Ovary (tissue), 9 donors: Measurements from ENCODE around the gene TMA7B. TPM values are rescaled to one million over a fixed set of nuclear protein-coding genes. Genes with fewer than 3 reads are reported as not detected.

Experiments used
- DNase-seq, 5 donors: peaks; one replicate each; pipeline ENCODE4 v3.0.0-alpha.2; 2019 to 2020
- H3K27ac ChIP-seq, 2 donors: fragments of 200-600 bp; one replicate each; pipeline versions ENCODE4 v1.5.1 to v1.8.0; 2019 to 2022
- H3K27me3 ChIP-seq: fragments of 200-600 bp; one replicate; pipeline ENCODE4 v1.8.0; 2022
- H3K36me3 ChIP-seq: fragments of 200-600 bp; sonication (generic); one replicate; pipeline ENCODE4 v1.5.1; 2019
- H3K4me1 ChIP-seq: one replicate; pipeline ENCODE4 v1.8.1; 2013; ENCODE audit warnings: mild to moderate bottlenecking, moderate library complexity; ENCODE audit not compliant: insufficient read depth
- H3K4me3 ChIP-seq: fragments of 200-600 bp; sonication (generic); one replicate; pipeline ENCODE4 v1.5.1; 2017
- H3K9me3 ChIP-seq, 2 donors: fragments of 200-600 bp in 1 of 2; sonication (generic) in 1 of 2; one replicate each; pipeline versions ENCODE4 v1.5.1 to v1.8.1; 2013 to 2019; ENCODE audit warnings: mild to moderate bottlenecking in 1 of 2, moderate library complexity in 1 of 2
- EP300 ChIP-seq: sonication (generic); formaldehyde crosslinking; IDR thresholded peaks from one replicate; pipeline ENCODE4 v1.6.1; 2017; ENCODE audit warnings: antibody characterized with exemption
- POLR2A ChIP-seq: fragments of 450-650 bp; IDR thresholded peaks from one replicate; pipeline ENCODE4 v1.6.1; 2017; ENCODE audit warnings: antibody characterized with exemption, mild to moderate bottlenecking, moderate library complexity
- WGBS, 3 donors: extraction: QIAGEN DNeasy Blood & Tissue Kit in 1 of 3; methylation state at CpG; one replicate each; pipeline versions ENCODE4 v1.1.5 to v1.1.7; 2013 to 2017; 5-methylcytosine and 5-hydroxymethylcytosine counted together
- intact Hi-C, 4 donors: fragments of 100-400 bp; cut with DNase I; formaldehyde crosslinking; loops; one replicate each; pipeline versions ENCODE4 v1.11.0 to v1.15.1; 2022 to 2023
- polyA plus RNA-seq, 2 donors: library from polyadenylated mRNA; stranded (reverse); fragments of 200-250 nt in 1 of 2; fragments of 350-450 nt in 1 of 2; fragmentation: Illumina TruSeq in 1 of 2; extraction: RNeasy Lipid Tissue Mini Kit (QIAGEN cat#74804) in 1 of 2; gene quantifications; one replicate each; pipeline ENCODE4 v1.2.3, GENCODE V29; 2013 to 2014
- total RNA-seq, 7 donors: library from RNA; depleted of rRNA in 2 of 7; stranded (reverse); fragments of >200 nt in 2 of 7; fragmentation: NEBNext Ultra II Directional in 3 of 7; extraction: Animal tissue kit (Norgen Biotek cat#: 25700) in 3 of 7; gene quantifications; one replicate each; pipeline versions ENCODE4 v1.1.0 to v1.2.4, GENCODE V29; 2016 to 2023
- TF ChIP-seq, protein P1 (sequence below), 3 donors: fragments of 450-650 bp in 2 of 3; fragments of 200-600 bp in 1 of 3; IDR thresholded peaks; one replicate each; pipeline versions ENCODE4 v1.5.1 to v1.8.0; 2016 to 2022; ENCODE audit warnings: antibody characterized with exemption in 3 of 3, mild to moderate bottlenecking in 1 of 3
- donor health status: DM: no; HTN: no; CAD: no; lungs with moderate emphysema.
- donor health status: DM: no; HTN: no; CAD: no.
- donor health status: Bipolar disorder and iron deficiency.
- donor health status: DM: yes; HTN: yes; CAD: no.
- donor health status: DM: no; HTN: no; CAD: no.
- donor health status: DM: yes; HTN: yes; CAD: no.

TMA7B gene
- total and polyA plus RNA-seq, 9 donors = not detected

DNA sequence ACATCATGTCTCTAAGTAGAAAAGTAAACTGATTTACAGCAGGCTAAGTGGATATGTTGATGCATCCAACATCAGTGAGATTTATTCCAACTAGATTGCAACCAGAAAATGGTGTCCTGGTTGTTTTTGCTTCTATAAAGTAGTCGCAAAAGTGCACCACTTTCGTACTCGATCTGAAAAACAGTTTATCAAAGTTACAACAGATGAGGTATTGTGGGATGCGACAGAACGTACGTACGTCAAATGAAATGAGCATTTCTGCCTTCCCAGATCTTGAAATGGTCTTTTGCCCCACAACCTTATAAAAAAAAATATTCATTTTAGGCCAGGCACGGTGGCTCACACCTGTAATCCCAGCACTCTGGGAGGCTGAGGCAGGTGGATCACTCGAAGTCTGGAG lies 45.6 kb upstream of the TMA7B start:
- Histone ChIP-seq H3K27me3 (no peaks in the 10 kb centered on the region), H3K36me3 (no peaks in the 10 kb centered on the region), H3K9me3 (no peaks in the 10 kb centered on the region), H3K4me1 (no peaks in the 10 kb centered on the region), H3K27ac (no peak overlapping the region), H3K4me3 (no peak overlapping the region)
- DNase-seq = no peak
- WGBS, 3 donors = 83 to 88% (median 88%) methylated on average over 9 of the region's 9 CpGs
- no peak for TF ChIP-seq EP300
- TF ChIP-seq POLR2A = no peak
- TF ChIP-seq, protein P1, sequence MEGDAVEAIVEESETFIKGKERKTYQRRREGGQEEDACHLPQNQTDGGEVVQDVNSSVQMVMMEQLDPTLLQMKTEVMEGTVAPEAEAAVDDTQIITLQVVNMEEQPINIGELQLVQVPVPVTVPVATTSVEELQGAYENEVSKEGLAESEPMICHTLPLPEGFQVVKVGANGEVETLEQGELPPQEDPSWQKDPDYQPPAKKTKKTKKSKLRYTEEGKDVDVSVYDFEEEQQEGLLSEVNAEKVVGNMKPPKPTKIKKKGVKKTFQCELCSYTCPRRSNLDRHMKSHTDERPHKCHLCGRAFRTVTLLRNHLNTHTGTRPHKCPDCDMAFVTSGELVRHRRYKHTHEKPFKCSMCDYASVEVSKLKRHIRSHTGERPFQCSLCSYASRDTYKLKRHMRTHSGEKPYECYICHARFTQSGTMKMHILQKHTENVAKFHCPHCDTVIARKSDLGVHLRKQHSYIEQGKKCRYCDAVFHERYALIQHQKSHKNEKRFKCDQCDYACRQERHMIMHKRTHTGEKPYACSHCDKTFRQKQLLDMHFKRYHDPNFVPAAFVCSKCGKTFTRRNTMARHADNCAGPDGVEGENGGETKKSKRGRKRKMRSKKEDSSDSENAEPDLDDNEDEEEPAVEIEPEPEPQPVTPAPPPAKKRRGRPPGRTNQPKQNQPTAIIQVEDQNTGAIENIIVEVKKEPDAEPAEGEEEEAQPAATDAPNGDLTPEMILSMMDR (IDR thresholded peaks at IDR 0.05) = no peak
- intact Hi-C loops = no loop called here

DNA sequence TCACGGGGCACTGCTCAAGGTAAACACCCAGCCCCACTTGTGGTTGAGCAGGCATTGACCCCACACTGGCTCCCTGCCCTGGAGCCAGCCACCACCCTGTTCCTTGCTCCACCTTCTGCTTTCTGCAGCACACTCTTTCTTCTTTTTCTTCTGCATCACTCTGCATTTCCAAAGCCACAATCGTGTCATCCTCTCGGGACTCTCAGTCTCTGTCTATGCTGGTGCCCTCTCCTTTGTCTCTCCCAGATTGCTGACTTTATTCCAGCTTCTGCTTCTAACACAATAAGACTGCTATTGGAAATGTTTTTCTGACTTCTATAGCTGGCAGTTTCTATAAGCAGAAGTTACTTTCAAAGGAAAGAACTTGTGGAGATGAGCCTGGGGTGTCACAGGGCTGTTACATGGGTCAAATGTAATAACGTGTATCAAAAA lies 44.9 kb upstream of the TMA7B start:
- H3K4me3 ChIP-seq = no peak overlapping the region
- 56 to 71% (median 69%) methylated on average over 4 of the region's 4 CpGs for WGBS, 3 donors
- no peak for TF ChIP-seq POLR2A
- no peak for DNase-seq
- H3K27ac ChIP-seq = no peak overlapping the region
- intact Hi-C loops = no loop called here
- no peaks in the 10 kb centered on the region for H3K9me3 ChIP-seq
- no peaks in the 10 kb centered on the region for H3K27me3 ChIP-seq
- H3K36me3 ChIP-seq = no peaks in the 10 kb centered on the region
- H3K4me1 ChIP-seq = no peaks in the 10 kb centered on the region

GRCh38 chr22:39916496-39916895 lies 43.7 kb upstream of the TMA7B start:
- Histone ChIP-seq H3K27ac (no peak overlapping the region), H3K4me1 (no peaks in the 10 kb centered on the region), H3K27me3 (no peaks in the 10 kb centered on the region), H3K9me3 (no peaks in the 10 kb centered on the region), H3K36me3 (no peaks in the 10 kb centered on the region), H3K4me3 (no peak overlapping the region)
- 74 to 81% (median 74%) methylated on average over 3 of the region's 3 CpGs for WGBS, 3 donors
- DNase-seq = no peak
- intact Hi-C loops = no loop called here
- TF ChIP-seq POLR2A = no peak
- TF ChIP-seq, protein P1 (IDR thresholded peaks at IDR 0.05) = no peak
- TF ChIP-seq EP300 = no peak

- TF ChIP-seq POLR2A (no peak), EP300 (no peak)
- TF ChIP-seq, protein P1 (IDR thresholded peaks at IDR 0.05) = no peak
Measured at GRCh38 chr22:39917197-39917643, 43.0 kb upstream of the TMA7B start.

GRCh38 chr22:39917776-39918495 lies 42.3 kb upstream of the TMA7B start:
- no peaks in the 10 kb centered on the region for H3K27me3 ChIP-seq
- WGBS, 3 donors = 42 to 49% (median 42%) methylated on average over 12 of the region's 12 CpGs
- intact Hi-C loops = no loop called here

More at GRCh38 chr22:39917197-39917643, 43.0 kb upstream of the TMA7B start:
- Histone ChIP-seq H3K4me1 (no peaks in the 10 kb centered on the region), H3K27ac (no peak overlapping the region), H3K27me3 (no peaks in the 10 kb centered on the region), H3K4me3 (no peak overlapping the region), H3K36me3 (no peaks in the 10 kb centered on the region), H3K9me3 (no peaks in the 10 kb centered on the region)
- DNase-seq = no peak
- intact Hi-C loops = no loop called here
- WGBS, 3 donors = 53 to 68% (median 67%) methylated on average over 5 of the region's 5 CpGs

More at GRCh38 chr22:39917776-39918495, 42.3 kb upstream of the TMA7B start:
- H3K36me3 ChIP-seq = no peaks in the 10 kb centered on the region
- H3K27ac ChIP-seq = no peak overlapping the region
- H3K4me1 ChIP-seq = no peaks in the 10 kb centered on the region
- DNase-seq = no peak
- no peak for TF ChIP-seq POLR2A
- TF ChIP-seq, protein P1 (IDR thresholded peaks at IDR 0.05) = no peak
- no peak for TF ChIP-seq EP300
- H3K9me3 ChIP-seq = no peaks in the 10 kb centered on the region
- no peak overlapping the region for H3K4me3 ChIP-seq
